Measurements from ENCODE around the gene FXYD5. TPM values are rescaled to one million over a fixed set of nuclear protein-coding genes. Genes with fewer than 3 reads are reported as not detected.

FXYD5 gene
- total RNA-seq, 8 experiments from 2014 or later, result 7.1 to 201 (median 14.7) TPM

DNA sequence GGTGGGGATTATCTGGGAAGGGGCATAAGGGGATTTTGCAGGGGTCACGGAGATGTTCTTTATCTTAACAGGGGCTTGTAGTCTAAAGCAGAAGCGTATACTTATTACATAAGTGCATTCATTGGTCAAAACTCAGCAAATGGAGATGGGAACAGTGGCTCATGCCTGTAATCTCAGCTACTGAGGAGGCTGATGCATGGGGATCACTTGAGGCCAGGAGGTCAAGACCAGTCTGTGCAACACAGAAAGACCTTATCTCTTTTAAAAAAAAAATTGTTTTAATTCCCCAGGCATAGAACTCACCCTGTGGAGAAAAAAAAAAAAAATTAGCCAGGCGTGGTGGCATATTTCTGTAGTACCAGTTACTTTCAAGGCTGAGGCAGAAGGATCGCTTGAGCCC, 55.1 kb downstream of the FXYD5 start:
- Histone ChIP-seq H3K27ac (no peak overlapping the region), H3K4me3 (no peak overlapping the region), H3K4me1 (replicated peaks in 1 of 2) (no peaks in the 10 kb centered on the region)
- 60 to 92% (median 82%) methylated on average over 1 to 3 of the region's 4 CpGs; no CpG with 5 or more reads in 1 of the 10 experiments for WGBS, 10 experiments
- in situ Hi-C loops (cut with MboI; ENCODE audit: low pct_unique_long_range_greater_than_20kb in 2 of 9, low sequenced_read_pairs in 9 of 9, unreplicated experiment in 9 of 9), result no loop called here
- no peak for ATAC-seq (replicated peaks in 6 of 8)

DNA sequence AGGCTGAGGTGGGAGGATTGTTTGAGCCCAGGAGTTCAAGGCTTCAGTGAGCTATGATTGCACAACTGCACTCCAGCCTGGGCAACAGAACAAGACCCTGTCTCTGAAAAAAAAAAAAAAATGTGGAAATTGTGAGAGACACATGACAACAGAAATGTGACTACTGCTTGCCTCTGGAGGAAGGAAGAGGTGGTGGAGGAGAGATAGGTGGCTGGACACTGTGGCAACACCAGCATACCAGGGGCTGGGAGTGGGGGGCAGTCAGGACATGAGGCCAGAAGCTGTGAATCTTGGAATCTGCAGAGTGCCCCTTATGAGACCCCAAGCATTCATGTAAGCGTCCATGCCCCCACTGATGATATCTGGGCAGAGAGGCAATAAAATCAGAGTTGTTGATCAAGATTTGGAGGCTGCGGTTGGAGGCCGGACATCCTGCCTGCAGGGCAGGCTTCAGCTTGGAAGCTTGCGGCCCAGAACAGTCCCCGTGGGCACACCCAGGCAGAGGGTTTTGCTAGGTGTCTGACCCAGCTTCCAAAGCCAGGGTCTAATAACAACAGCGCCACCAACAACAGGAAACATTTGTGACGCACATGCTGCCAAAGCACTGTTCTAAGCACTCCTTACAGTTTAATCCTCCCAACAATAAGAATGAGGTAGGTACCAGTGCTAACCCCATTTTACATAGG, 57.2 kb downstream of the FXYD5 start:
- Histone ChIP-seq H3K27ac (no peak overlapping the region), H3K4me3 (no peak overlapping the region), H3K4me1 (replicated peaks in 1 of 2) (no peaks in the 10 kb centered on the region)
- 64 to 100% (median 93%) methylated on average over 1 to 6 of the region's 7 CpGs; no CpG with 5 or more reads in 3 of the 10 experiments for WGBS, 10 experiments
- in situ Hi-C loops (cut with MboI; ENCODE audit: low pct_unique_long_range_greater_than_20kb in 2 of 9, low sequenced_read_pairs in 9 of 9, unreplicated experiment in 9 of 9), result no loop called here
- ATAC-seq (replicated peaks in 6 of 8), result no peak

DNA sequence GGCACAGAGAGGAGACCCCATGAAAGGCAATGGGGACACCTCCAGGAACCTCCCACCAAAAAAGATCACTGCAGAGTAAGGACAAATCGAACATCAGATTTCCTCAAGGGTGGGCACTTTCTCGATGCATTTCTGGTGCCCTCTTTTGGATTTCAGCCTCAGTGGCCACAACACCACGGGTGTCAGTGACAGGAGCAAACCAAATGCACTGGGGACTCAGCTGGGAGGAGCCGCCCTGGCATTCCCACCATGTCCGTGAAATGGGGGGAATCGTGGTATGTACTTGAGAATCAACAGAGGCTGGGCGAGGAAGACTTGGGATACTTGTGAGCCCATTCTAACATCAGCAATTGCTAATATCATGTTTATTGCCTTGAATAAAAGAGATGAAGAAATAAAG, 57.7 kb downstream of the FXYD5 start:
- Histone ChIP-seq H3K4me3 (no peak overlapping the region), H3K27ac (no peak overlapping the region), H3K4me1 (replicated peaks in 1 of 2) (no peaks in the 10 kb centered on the region)
- in situ Hi-C loops (cut with MboI; ENCODE audit: low pct_unique_long_range_greater_than_20kb in 2 of 9, low sequenced_read_pairs in 9 of 9, unreplicated experiment in 9 of 9), result no loop called here
- no peak for ATAC-seq (replicated peaks in 6 of 8)
- 40 to 100% (median 52%) methylated on average over 1 to 6 of the region's 7 CpGs; no CpG with 5 or more reads in 2 of the 10 experiments for WGBS, 10 experiments

DNA sequence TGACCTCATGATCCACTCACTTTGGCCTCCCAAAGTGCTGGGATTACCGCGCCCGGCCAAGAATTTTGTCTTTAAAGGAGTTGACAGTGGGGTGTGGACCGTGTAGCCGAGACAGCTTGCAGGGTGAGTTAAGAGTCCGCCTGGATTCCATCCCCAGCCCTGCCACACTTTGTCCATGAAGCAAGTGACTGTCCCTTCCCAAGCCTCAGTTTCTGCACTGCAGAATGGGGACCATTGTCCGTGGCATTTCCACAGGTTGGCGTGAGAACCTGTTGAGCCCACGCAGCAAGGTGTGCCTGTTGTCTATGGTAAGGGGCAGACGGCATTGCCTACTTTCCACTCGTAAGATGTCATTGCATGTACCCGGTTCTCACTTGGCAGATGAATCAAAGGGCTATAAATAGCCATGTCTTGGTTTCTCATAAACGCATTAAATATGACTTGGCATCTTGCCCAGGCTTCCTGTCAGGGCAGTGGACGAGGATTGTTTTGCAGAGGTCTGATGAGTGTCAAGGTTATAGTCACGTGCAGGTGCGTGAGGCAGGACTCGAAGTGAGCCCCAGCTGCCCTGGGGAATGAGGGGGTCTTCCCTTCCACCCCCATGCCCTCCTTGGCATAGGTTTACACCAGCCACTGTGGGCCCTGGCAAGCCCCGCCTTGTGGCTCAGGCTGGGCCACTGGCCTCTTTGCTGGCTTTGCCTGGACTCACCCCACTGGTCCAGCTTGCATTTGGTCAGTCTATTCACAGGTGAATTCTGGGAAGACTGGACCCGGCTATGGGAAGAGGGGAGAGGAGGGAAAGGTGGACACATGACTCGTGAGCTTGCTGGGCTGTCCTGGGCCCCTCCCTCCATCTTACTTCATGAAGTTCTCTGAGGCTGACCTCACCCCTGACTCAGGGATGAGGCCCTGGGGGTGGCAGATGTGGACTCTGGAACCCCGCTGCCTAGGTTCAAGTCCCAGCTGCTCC, 59.4 kb downstream of the FXYD5 start:
- no peak overlapping the region for H3K27ac ChIP-seq
- H3K4me1 ChIP-seq (replicated peaks in 1 of 2), result no peaks in the 10 kb centered on the region
- in situ Hi-C loops (cut with MboI; ENCODE audit: low pct_unique_long_range_greater_than_20kb in 2 of 9, low sequenced_read_pairs in 9 of 9, unreplicated experiment in 9 of 9), result no loop called here
- ATAC-seq (replicated peaks in 6 of 8), result peak; percentile 40 to 89 (median 84)
- no peak overlapping the region for H3K4me3 ChIP-seq
- 0 to 100% (median 62%) methylated on average over 1 to 15 of the region's 21 CpGs for WGBS, 10 experiments

DNA sequence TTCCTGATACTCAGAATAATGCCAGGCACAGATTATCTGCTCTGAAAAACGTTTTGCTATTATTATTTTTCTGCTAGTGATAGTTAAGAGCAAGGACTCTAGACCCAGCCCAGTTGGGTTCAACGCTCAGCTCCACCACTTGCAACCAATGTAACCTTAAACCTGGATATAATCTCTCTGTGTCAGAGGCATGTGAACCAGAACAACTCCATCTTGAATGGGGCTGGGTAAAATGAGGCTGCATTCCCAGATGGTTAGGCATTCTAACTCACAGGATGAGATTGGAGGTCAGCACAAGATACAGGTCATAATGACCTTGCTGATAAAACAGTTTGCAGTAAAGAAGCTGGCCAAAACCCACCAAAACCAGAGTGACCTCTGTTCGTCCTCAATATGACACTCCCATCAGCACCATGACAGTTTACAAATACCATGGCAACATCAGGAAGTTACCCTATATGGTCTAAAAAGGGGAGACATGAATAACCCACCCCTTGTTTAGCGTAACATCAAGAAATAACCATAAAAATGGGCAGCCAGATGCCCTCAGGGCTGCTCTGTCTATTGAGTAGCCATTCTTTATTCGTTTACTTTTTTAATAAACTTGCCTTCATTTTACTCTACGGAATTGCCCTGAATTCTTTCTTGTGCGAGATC, 60.4 kb downstream of the FXYD5 start:
- ATAC-seq (replicated peaks in 6 of 8), result no peak
- Histone ChIP-seq H3K27ac (no peak overlapping the region), H3K4me1 (replicated peaks in 1 of 2) (no peaks in the 10 kb centered on the region), H3K4me3 (no peak overlapping the region)
- WGBS, 10 experiments, result 17 to 91% (median 62%) methylated on average over 1 to 6 of the region's 7 CpGs; no CpG with 5 or more reads in 1 of the 10 experiments
- in situ Hi-C loops (cut with MboI; ENCODE audit: low pct_unique_long_range_greater_than_20kb in 2 of 9, low sequenced_read_pairs in 9 of 9, unreplicated experiment in 9 of 9), result no loop called here

DNA sequence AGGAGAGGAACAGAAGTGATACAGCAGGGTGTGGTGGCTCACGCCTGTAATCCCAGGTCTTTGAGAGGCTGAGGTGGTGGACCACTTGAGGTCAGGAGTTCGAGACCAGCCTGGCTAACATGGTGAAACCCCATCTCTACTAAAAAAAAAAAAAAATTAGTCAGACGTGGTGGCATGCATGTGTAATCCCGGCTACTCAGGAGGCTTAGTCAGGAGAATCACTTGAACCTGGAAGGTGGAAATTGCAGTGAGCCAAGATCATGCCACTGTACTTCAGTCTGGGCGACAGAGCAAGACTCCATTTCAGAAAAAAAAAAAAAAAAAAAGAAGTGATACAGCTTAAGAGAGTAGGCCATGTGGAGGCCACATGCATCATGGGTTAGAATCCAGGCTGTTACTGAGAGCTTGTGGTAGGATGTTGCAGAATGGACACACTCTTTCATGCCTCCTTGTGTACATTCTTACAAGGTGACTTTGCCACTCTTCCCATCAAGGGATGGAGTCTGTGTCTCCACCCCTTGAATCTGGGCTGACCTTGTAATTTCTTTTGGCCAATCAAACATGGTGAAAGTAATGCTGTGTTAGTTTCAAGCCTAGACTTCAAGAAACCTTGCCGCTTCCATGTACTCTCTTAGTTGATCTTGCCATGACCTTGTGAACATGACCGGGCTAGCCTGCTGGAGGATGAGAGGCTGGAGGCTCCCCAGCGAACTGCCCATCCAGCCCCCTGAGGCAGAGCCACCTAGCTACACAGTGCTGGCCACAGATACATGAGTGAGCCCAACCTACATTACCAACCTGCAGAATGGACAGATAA, 61.7 kb downstream of the FXYD5 start:
- Histone ChIP-seq H3K4me1 (replicated peaks in 1 of 2) (no peaks in the 10 kb centered on the region), H3K4me3 (no peak overlapping the region), H3K27ac (no peak overlapping the region)
- 0 to 86% (median 63%) methylated on average over 1 to 6 of the region's 8 CpGs; no CpG with 5 or more reads in 1 of the 10 experiments for WGBS, 10 experiments
- in situ Hi-C loops (cut with MboI; ENCODE audit: low pct_unique_long_range_greater_than_20kb in 2 of 9, low sequenced_read_pairs in 9 of 9, unreplicated experiment in 9 of 9), result no loop called here
- no peak for ATAC-seq (replicated peaks in 6 of 8)

DNA sequence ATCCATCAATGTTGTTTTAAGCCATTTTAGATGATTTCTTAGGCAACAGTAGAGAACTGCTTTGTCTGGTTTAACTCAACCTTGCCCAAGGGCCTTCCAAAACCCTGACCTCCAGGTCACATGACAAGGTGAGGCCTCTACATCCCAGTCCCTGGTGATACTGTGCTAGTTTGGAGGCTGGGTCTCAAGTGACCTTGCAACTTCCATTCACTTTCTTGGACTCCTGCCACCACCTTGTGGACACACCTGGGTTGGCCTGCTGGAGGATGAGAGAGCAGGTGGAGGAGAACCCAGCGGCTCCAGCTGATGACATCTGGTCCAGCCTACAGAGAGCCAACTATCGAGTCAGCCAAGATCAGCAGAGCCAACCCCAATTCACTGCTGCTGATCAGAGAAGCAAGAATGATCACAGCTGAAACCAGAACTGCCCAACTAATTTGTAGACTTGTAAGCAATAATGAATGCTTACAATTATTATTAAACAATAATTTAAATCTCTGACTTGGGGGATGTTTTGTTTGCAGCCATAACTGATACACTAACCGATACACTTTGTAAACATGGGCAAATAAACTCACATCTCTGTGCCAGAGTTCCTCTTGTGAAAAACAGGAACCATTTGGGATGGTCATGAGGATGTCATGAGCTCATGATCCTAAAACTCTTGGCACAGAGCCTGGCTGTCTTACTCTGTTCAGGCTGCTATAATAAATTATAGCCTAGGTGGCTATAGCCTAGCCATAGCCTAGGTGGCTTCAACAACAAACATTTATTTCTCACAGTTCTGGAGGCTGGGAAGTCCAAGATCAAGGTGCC, 62.5 kb downstream of the FXYD5 start:
- Histone ChIP-seq H3K4me1 (replicated peaks in 1 of 2) (no peaks in the 10 kb centered on the region), H3K27ac (no peak overlapping the region), H3K4me3 (no peak overlapping the region)
- ATAC-seq (replicated peaks in 6 of 8), result no peak
- in situ Hi-C loops (cut with MboI; ENCODE audit: low pct_unique_long_range_greater_than_20kb in 2 of 9, low sequenced_read_pairs in 9 of 9, unreplicated experiment in 9 of 9), result no loop called here
- 17 to 100% (median 83%) methylated on average over 1 to 3 of the region's 3 CpGs; no CpG with 5 or more reads in 3 of the 10 experiments for WGBS, 10 experiments

DNA sequence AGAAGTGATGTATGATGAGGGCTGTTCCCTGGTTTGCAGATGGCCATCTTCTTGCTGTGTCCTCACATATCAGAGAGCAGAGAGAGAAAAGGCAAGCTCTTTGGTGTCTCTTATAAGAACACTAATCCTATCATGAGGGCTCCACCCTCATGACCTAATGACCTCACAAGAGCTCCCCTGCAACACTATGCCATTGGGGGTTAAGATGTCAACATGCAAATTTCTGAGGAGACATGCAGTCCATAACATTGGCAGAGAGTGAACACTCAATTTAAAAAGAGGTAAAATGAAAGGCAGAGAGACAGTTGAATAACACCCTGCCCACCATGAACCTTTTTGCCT, 63.1 kb downstream of the FXYD5 start:
- Histone ChIP-seq H3K4me1 (replicated peaks in 1 of 2) (no peaks in the 10 kb centered on the region), H3K4me3 (no peak overlapping the region), H3K27ac (no peak overlapping the region)
- ATAC-seq (replicated peaks in 6 of 8), result no peak
- in situ Hi-C loops (cut with MboI; ENCODE audit: low pct_unique_long_range_greater_than_20kb in 2 of 9, low sequenced_read_pairs in 9 of 9, unreplicated experiment in 9 of 9), result no loop called here

DNA sequence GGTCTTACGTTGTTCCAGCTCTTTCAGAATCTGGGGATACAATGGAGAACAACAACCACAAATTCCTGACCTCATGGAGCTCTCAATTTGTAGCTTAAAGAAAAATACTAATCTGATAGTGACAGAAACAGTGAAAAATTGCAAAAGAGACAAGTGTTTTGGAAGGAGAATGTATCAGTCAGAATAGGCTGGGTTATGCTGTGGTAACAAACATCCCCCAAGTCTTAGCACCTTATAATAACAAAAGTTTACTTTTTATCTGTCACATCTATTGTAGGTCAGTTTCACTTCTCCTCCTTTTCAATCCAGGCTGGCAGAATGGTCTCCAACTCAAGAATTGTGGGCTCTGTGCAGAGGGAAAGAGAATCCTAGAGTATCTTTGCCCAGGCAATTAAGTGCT, 64.5 kb downstream of the FXYD5 start:
- Histone ChIP-seq H3K27ac (no peak overlapping the region), H3K4me1 (replicated peaks in 1 of 2) (no peaks in the 10 kb centered on the region), H3K4me3 (no peak overlapping the region)
- in situ Hi-C loops (cut with MboI; ENCODE audit: low pct_unique_long_range_greater_than_20kb in 2 of 9, low sequenced_read_pairs in 9 of 9, unreplicated experiment in 9 of 9), result no loop called here
- no peak for ATAC-seq (replicated peaks in 6 of 8)
- WGBS, 10 experiments, result 11 to 90% (median 59%) methylated on average over 1 of the region's 1 CpG; no CpG with 5 or more reads in 6 of the 10 experiments

Other genes starting within 250 kb of the FXYD5 start
- gene ZNF30, start 227.8 kb upstream of the FXYD5 start, total RNA-seq, result 1 to 10 TPM; 4.3 to 8.3 (median 6.9) TPM
- gene ZNF792, start 190.5 kb upstream of the FXYD5 start, total RNA-seq, result 1 to 10 TPM; 2.4 to 5.2 (median 4.2) TPM
- gene GRAMD1A, start 154.4 kb upstream of the FXYD5 start, total RNA-seq, result 10 to 100 TPM in 7 of 8 experiments, 1 to 10 TPM in 1; 2.7 to 93.1 (median 44.5) TPM
- gene SCN1B, start 124.3 kb upstream of the FXYD5 start, total RNA-seq, result 1 to 10 TPM in 6 of 8 experiments, under 1 TPM in 2; 0.65 to 7.0 (median 2.1) TPM
- gene HPN, start 113.0 kb upstream of the FXYD5 start, total RNA-seq, result under 1 TPM in 7 of 8 experiments, not detected in 1; 0.09 to 0.95 (median 0.45) TPM
- 1 to 10 TPM in 4 of 8 experiments, under 1 TPM in 1, not detected in 3; 0.25 to 2.0 (median 1.1) TPM for gene FXYD3, start 38.9 kb upstream of the FXYD5 start, total RNA-seq
- 1 to 10 TPM in 7 of 8 experiments, under 1 TPM in 1; 0.49 to 3.5 (median 1.7) TPM for gene LGI4, start 19.7 kb upstream of the FXYD5 start, total RNA-seq
- 10 to 100 TPM in 2 of 8 experiments, 1 to 10 TPM in 6; 1.2 to 10.7 (median 3.1) TPM for gene FXYD1, start 15.9 kb upstream of the FXYD5 start, total RNA-seq
- gene FXYD7, start 11.5 kb upstream of the FXYD5 start, total RNA-seq, result 10 to 100 TPM in 3 of 8 experiments, 1 to 10 TPM in 3, not detected in 2; 1.1 to 27.8 (median 14.5) TPM
- not detected for gene FAM187B, start 74.0 kb downstream of the FXYD5 start, total RNA-seq
- 1 to 10 TPM; 1.1 to 8.6 (median 2.6) TPM for gene LSR, start 94.3 kb downstream of the FXYD5 start, total RNA-seq
- gene USF2, start 114.2 kb downstream of the FXYD5 start, total RNA-seq, result 10 to 100 TPM; 37.2 to 74.3 (median 64.5) TPM
- gene HAMP, start 127.8 kb downstream of the FXYD5 start, total RNA-seq, result under 1 TPM in 6 of 8 experiments, not detected in 2; 0.15 to 0.62 (median 0.24) TPM
- under 1 TPM in 3 of 8 experiments, not detected in 5; 0.42 to 0.73 (median 0.62) TPM for gene MAG, start 137.4 kb downstream of the FXYD5 start, total RNA-seq
- 1 to 10 TPM in 3 of 8 experiments, under 1 TPM in 3, not detected in 2; 0.27 to 1.8 (median 0.93) TPM for gene CD22, start 174.5 kb downstream of the FXYD5 start, total RNA-seq
- gene FFAR1, start 193.2 kb downstream of the FXYD5 start, total RNA-seq, result under 1 TPM in 4 of 8 experiments, not detected in 4; 0.08 to 0.43 (median 0.10) TPM
- gene FFAR3, start 203.7 kb downstream of the FXYD5 start, total RNA-seq, result under 1 TPM in 2 of 8 experiments, not detected in 6; 0.31 to 0.52 TPM
- under 1 TPM in 3 of 8 experiments, not detected in 5; 0.08 to 0.33 (median 0.15) TPM for gene GPR42, start 216.3 kb downstream of the FXYD5 start, total RNA-seq